Thyroid gland (tissue), 4 donors: ENCODE data around the gene KRTAP10-9.

Source experiments
- CTCF ChIP-seq, 6 experiments: fragments of 200-600 bp in 3 of 6; fragments of 450-650 bp in 3 of 6; sonication (generic) in 3 of 6; IDR thresholded peaks; one replicate each; pipeline ENCODE4 v1.5.1; 2016 to 2019; ENCODE audit warnings: antibody characterized with exemption in 6 of 6, mild to moderate bottlenecking in 2 of 6, inconsistent platforms in 1 of 6, moderate library complexity in 1 of 6
- POLR2A ChIP-seq, 2 donors: fragments of 450-650 bp; IDR thresholded peaks; one replicate each; pipeline ENCODE4 v1.6.1; 2017; ENCODE audit warnings: antibody characterized with exemption in 2 of 2, mild to moderate bottlenecking in 2 of 2, moderate library complexity in 1 of 2

GRCh38 chr21:44599264-44600029, 27.4 kb upstream of the KRTAP10-9 start:
- TF ChIP-seq CTCF (IDR thresholded peaks at IDR 0.05) (no peak), POLR2A (IDR thresholded peaks at IDR 0.05) (no peak)
